ENCODE data around the gene IL12A. TPM values are rescaled to one million over a fixed set of nuclear protein-coding genes. Genes with fewer than 3 reads are reported as not detected.

IL12A gene
- total RNA-seq, 1 experiment from 2014 or later = 1.0 TPM

DNA sequence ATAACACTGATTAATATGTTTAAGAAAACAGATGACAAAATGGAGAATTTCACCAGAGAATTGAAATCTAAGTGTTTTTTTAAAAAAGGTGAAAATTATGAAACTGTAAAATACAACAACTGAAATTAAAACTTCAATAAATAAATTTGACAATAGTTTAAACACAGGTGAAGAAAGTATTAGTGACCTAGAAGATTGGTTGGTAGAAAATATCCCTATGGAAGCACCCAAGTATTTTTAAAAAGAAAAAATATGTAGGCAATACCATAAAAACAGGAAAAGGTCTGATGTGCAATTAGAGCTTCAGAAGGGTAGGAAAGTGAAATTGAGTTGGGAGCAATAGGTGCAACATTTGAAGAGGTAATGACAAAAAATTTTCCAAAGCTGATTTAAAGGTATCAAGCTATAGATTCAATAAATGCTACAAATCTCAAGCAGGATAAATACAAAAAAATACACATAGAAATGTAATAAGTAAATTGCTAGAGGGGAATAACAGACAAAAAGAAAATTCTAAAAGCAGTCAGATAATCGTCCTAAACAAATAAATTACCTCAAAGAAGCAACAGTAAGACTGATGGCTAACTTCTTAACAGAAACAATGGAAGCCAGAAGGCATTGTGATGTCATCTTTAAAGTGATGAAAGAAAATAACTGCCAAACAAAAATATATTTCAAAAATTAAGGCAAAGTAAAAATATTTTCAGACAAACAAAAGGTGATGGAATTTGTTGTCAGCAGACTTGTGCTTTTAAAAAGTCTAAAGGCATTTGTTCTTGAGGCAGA is 9.5 kb upstream of the IL12A start:
- no peak overlapping the region for H3K27ac Mint-ChIP-seq
- no peaks in the 10 kb centered on the region for H3K4me1 Mint-ChIP-seq
- H3K9me3 Mint-ChIP-seq = peaks cover 13% of the 10 kb centered on the region
- ATAC-seq (no peak), DNase-seq (ENCODE audit: low spot score) (no peak)
- no peaks in the 10 kb centered on the region for H3K36me3 Mint-ChIP-seq
- TF ChIP-seq ZNF317 (CRISPR knock-in tag; IDR thresholded peaks at IDR 0.05; ENCODE audit: borderline replicate concordance, low read depth) = peak; percentile 35; the same call in 1 of the 2 replicates
- TF ChIP-seq, protein P1, sequence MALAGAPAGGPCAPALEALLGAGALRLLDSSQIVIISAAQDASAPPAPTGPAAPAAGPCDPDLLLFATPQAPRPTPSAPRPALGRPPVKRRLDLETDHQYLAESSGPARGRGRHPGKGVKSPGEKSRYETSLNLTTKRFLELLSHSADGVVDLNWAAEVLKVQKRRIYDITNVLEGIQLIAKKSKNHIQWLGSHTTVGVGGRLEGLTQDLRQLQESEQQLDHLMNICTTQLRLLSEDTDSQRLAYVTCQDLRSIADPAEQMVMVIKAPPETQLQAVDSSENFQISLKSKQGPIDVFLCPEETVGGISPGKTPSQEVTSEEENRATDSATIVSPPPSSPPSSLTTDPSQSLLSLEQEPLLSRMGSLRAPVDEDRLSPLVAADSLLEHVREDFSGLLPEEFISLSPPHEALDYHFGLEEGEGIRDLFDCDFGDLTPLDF (CRISPR knock-in tag; IDR thresholded peaks at IDR 0.05) = no peak
- POLR2A ChIA-PET = no interaction called here
- no peaks in the 10 kb centered on the region for H3K27me3 Mint-ChIP-seq (ENCODE audit: low read depth)
- CTCF ChIA-PET = interaction anchor here (1.3 to 1.6 kb wide), 3 partner anchors 9 to 94 kb away, joined by 4 to 9 read pairs (median 8); partner anchors contain the start of gene IL12A
- no peak overlapping the region for H3K4me3 Mint-ChIP-seq

DNA sequence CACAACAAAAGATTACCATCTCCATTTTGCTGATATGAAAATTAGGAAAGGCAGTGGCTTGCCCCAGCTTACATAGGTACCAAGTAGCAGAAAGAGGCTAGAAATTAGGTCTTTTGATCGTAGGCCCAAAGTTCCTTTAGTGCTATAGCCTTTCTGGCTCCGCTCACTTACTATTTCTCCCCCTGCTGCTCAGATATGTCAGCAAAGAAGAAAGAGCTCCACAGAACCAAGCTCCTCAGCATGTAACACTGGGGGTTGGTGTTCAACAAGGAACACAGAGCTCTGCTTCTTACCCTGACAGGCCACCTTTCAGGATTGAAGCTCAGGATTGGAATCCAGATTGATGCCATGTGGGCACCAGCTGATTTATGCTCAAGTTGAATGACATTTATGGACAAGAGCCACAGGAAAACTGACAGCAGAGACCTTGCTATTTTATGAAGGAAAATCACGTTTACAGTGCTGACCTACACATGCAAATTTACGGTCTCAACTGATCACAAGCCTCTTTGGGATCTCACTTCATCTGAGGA is 6.1 kb upstream of the IL12A start:
- Mint-ChIP-seq H3K4me1 (no peaks in the 10 kb centered on the region), H3K27me3 (ENCODE audit: low read depth) (peaks cover 3% of the 10 kb centered on the region), H3K27ac (no peak overlapping the region), H3K36me3 (peaks cover 3% of the 10 kb centered on the region; the same call in 1 of the 2 replicates), H3K9me3 (peaks cover 17% of the 10 kb centered on the region), H3K4me3 (no peak overlapping the region)
- CTCF ChIA-PET = interaction anchor here (0.7 to 2.3 kb wide), 21 partner anchors 11 to 723 kb away, joined by 3 to 20 read pairs (median 4); partner anchors contain the start of gene SCHIP1
- DNase-seq (ENCODE audit: low spot score) = no peak
- POLR2A ChIA-PET = no interaction called here
- TF ChIP-seq JAZF1 (CRISPR knock-in tag; IDR thresholded peaks at IDR 0.05) (no peak), ZNF317 (CRISPR knock-in tag; IDR thresholded peaks at IDR 0.05; ENCODE audit: borderline replicate concordance, low read depth) (no peak), TEAD4 (CRISPR knock-in tag; IDR thresholded peaks at IDR 0.05) (no peak), ZNF219 (CRISPR knock-in tag; IDR thresholded peaks at IDR 0.05; ENCODE audit: borderline replicate concordance) (no peak), GABPB1 (CRISPR knock-in tag; IDR thresholded peaks at IDR 0.05) (no peak), TEAD1 (CRISPR knock-in tag; IDR thresholded peaks at IDR 0.05) (no peak), GRHL2 (CRISPR knock-in tag; IDR thresholded peaks at IDR 0.05; ENCODE audit: insufficient replicate concordance, severe bottlenecking) (no peak), ZNF232 (CRISPR knock-in tag; IDR thresholded peaks at IDR 0.05) (no peak), NR2C2 (CRISPR knock-in tag; IDR thresholded peaks at IDR 0.05) (no peak), ZNF138 (CRISPR knock-in tag; conservative IDR thresholded peaks at IDR 0.05) (no peak), IRF2 (CRISPR knock-in tag; IDR thresholded peaks at IDR 0.05; ENCODE audit: borderline replicate concordance, low read depth) (no peak), NFYB (CRISPR knock-in tag; conservative IDR thresholded peaks at IDR 0.05; ENCODE audit: low read depth) (no peak), TCF7 (CRISPR knock-in tag; IDR thresholded peaks at IDR 0.05; ENCODE audit: low read depth) (no peak), ETV6 (CRISPR knock-in tag; IDR thresholded peaks at IDR 0.05) (no peak), MYBL2 (CRISPR knock-in tag; IDR thresholded peaks at IDR 0.05) (no peak)
- TF ChIP-seq, protein P2, sequence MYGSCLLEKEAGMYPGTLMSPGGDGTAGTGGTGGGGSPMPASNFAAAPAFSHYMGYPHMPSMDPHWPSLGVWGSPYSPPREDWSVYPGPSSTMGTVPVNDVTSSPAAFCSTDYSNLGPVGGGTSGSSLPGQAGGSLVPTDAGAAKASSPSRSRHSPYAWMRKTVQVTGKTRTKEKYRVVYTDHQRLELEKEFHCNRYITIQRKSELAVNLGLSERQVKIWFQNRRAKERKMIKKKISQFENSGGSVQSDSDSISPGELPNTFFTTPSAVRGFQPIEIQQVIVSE (CRISPR knock-in tag; IDR thresholded peaks at IDR 0.05; ENCODE audit: borderline replicate concordance) = no peak
- TF ChIP-seq, protein P3, sequence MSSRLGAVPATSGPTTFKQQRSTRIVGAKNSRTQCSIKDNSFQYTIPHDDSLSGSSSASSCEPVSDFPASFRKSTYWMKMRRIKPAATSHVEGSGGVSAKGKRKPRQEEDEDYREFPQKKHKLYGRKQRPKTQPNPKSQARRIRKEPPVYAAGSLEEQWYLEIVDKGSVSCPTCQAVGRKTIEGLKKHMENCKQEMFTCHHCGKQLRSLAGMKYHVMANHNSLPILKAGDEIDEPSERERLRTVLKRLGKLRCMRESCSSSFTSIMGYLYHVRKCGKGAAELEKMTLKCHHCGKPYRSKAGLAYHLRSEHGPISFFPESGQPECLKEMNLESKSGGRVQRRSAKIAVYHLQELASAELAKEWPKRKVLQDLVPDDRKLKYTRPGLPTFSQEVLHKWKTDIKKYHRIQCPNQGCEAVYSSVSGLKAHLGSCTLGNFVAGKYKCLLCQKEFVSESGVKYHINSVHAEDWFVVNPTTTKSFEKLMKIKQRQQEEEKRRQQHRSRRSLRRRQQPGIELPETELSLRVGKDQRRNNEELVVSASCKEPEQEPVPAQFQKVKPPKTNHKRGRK (CRISPR knock-in tag; IDR thresholded peaks at IDR 0.05; ENCODE audit: borderline replicate concordance) = no peak
- TF ChIP-seq, protein P4, sequence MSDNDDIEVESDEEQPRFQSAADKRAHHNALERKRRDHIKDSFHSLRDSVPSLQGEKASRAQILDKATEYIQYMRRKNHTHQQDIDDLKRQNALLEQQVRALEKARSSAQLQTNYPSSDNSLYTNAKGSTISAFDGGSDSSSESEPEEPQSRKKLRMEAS (CRISPR knock-in tag; IDR thresholded peaks at IDR 0.05) = no peak
- TF ChIP-seq, protein P5, sequence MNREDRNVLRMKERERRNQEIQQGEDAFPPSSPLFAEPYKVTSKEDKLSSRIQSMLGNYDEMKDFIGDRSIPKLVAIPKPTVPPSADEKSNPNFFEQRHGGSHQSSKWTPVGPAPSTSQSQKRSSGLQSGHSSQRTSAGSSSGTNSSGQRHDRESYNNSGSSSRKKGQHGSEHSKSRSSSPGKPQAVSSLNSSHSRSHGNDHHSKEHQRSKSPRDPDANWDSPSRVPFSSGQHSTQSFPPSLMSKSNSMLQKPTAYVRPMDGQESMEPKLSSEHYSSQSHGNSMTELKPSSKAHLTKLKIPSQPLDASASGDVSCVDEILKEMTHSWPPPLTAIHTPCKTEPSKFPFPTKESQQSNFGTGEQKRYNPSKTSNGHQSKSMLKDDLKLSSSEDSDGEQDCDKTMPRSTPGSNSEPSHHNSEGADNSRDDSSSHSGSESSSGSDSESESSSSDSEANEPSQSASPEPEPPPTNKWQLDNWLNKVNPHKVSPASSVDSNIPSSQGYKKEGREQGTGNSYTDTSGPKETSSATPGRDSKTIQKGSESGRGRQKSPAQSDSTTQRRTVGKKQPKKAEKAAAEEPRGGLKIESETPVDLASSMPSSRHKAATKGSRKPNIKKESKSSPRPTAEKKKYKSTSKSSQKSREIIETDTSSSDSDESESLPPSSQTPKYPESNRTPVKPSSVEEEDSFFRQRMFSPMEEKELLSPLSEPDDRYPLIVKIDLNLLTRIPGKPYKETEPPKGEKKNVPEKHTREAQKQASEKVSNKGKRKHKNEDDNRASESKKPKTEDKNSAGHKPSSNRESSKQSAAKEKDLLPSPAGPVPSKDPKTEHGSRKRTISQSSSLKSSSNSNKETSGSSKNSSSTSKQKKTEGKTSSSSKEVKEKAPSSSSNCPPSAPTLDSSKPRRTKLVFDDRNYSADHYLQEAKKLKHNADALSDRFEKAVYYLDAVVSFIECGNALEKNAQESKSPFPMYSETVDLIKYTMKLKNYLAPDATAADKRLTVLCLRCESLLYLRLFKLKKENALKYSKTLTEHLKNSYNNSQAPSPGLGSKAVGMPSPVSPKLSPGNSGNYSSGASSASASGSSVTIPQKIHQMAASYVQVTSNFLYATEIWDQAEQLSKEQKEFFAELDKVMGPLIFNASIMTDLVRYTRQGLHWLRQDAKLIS (CRISPR knock-in tag; IDR thresholded peaks at IDR 0.05; ENCODE audit: borderline replicate concordance) = no peak
- TF ChIP-seq, protein P6, sequence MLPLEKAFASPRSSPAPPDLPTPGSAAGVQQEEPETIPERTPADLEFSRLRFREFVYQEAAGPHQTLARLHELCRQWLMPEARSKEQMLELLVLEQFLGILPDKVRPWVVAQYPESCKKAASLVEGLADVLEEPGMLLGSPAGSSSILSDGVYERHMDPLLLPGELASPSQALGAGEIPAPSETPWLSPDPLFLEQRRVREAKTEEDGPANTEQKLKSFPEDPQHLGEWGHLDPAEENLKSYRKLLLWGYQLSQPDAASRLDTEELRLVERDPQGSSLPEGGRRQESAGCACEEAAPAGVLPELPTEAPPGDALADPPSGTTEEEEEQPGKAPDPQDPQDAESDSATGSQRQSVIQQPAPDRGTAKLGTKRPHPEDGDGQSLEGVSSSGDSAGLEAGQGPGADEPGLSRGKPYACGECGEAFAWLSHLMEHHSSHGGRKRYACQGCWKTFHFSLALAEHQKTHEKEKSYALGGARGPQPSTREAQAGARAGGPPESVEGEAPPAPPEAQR (CRISPR knock-in tag; IDR thresholded peaks at IDR 0.05) = no peak
- ATAC-seq = peak; percentile 90

Measured in WTC11 (cell line).